SKM-1 treated with dmso at 0.1 percent for 144 hours (cell line): Measurements from ENCODE around the gene BDH1.
"Not testable (repeated sequence)": the region's sequence is repeated elsewhere in the genome, so short reads cannot be mapped to it uniquely, and the experiment has no call there.

Experiments used
- DNase-seq: peaks from one replicate; lab custom pipeline; 2025; ENCODE audit not compliant: unreplicated experiment; lab: John Stamatoyannopoulos, UW

Gene BDH1

GRCh38 chr3:197490098-197491058 is 65.4 kb downstream of the BDH1 start:
- no peak for DNase-seq

- no peak for DNase-seq
Observed at GRCh38 chr3:197487911-197488391, 67.8 kb downstream of the BDH1 start.

- no peak for DNase-seq
Observed at GRCh38 chr3:197486861-197487260, 68.9 kb downstream of the BDH1 start.

GRCh38 chr3:197485143-197485542 is 70.6 kb downstream of the BDH1 start:
- DNase-seq = no peak

GRCh38 chr3:197484204-197484901 is 71.4 kb downstream of the BDH1 start:
- DNase-seq = no peak

GRCh38 chr3:197482001-197482400 is 73.8 kb downstream of the BDH1 start:
- no peak for DNase-seq

GRCh38 chr3:197480320-197480719 is 75.4 kb downstream of the BDH1 start:
- no peak for DNase-seq

GRCh38 chr3:197478746-197479668 is 76.8 kb downstream of the BDH1 start:
- DNase-seq = no peak

- DNase-seq = not testable (repeated sequence)
Observed at GRCh38 chr3:197477816-197478215, 78.0 kb downstream of the BDH1 start.

GRCh38 chr3:197475997-197476525 is 79.7 kb downstream of the BDH1 start:
- DNase-seq = no peak

- no peak for DNase-seq
Observed at GRCh38 chr3:197475514-197475913, 80.3 kb downstream of the BDH1 start.

- DNase-seq = no peak
Observed at GRCh38 chr3:197472151-197472550, 83.6 kb downstream of the BDH1 start.

- DNase-seq = no peak
Observed at GRCh38 chr3:197471221-197472010, 84.4 kb downstream of the BDH1 start.

- DNase-seq = no peak
Observed at GRCh38 chr3:197468866-197469382, 86.8 kb downstream of the BDH1 start.

- no peak for DNase-seq
Observed at GRCh38 chr3:197468167-197468566, 87.6 kb downstream of the BDH1 start.

- DNase-seq = no peak
Observed at GRCh38 chr3:197466586-197467399, 89.0 kb downstream of the BDH1 start.

- DNase-seq = no peak
Observed at GRCh38 chr3:197465996-197466549, 89.7 kb downstream of the BDH1 start.

GRCh38 chr3:197465197-197465995 is 90.4 kb downstream of the BDH1 start:
- no peak for DNase-seq
